Fibroblast of the aortic adventitia (primary cell): ENCODE measurements around the gene ADI1. TPM values are rescaled to one million over a fixed set of nuclear protein-coding genes. Genes with fewer than 3 reads are reported as not detected.

Experiments
- DNase-seq: peaks from one replicate; pipeline ENCODE4 v3.0.0-alpha.2; 2010; ENCODE audit warnings: low read depth
- H3K4me3 ChIP-seq: 2 replicates; pipeline ENCODE4 v1.5.1; 2011; ENCODE audit warnings: low read depth, mild to moderate bottlenecking, control low read depth, low read length, moderate library complexity
- total RNA-seq: library from RNA; depleted of rRNA; stranded (reverse); fragments of >200 nt; gene quantifications from 2 replicates; pipeline ENCODE4 v1.2.3, GENCODE V29; 2012; ENCODE audit warnings: low replicate concordance
- TF ChIP-seq, protein P1 (sequence below): IDR thresholded peaks from 2 replicates; pipeline ENCODE4 v1.5.1; 2011; ENCODE audit warnings: mild to moderate bottlenecking, low read length, control low read depth, inconsistent platforms; ENCODE audit not compliant: insufficient read depth

The ADI1 gene
- total RNA-seq, 1 donor: 44.7 TPM

DNA sequence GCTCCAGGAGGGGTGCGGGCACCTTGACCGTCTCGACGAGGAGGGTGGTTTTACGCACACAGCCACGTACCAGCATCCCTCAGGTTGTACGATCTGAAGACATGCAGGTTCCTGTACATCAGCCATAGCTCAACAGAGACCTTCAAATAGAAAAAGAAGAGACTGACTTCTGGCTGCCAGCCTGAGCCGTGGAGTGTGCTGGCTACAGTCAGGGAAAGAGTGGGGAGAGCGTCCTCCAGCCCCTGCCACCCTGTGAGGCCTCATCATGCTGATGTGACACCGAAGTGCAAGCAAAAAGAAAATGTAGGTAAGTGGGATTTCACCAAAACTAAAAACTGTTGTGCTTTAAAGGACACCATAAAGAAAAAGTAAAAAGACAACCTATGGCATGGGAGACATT is 47.0 kb downstream of the ADI1 start:
- H3K4me3 ChIP-seq: no peak overlapping the region
- TF ChIP-seq, protein P1, sequence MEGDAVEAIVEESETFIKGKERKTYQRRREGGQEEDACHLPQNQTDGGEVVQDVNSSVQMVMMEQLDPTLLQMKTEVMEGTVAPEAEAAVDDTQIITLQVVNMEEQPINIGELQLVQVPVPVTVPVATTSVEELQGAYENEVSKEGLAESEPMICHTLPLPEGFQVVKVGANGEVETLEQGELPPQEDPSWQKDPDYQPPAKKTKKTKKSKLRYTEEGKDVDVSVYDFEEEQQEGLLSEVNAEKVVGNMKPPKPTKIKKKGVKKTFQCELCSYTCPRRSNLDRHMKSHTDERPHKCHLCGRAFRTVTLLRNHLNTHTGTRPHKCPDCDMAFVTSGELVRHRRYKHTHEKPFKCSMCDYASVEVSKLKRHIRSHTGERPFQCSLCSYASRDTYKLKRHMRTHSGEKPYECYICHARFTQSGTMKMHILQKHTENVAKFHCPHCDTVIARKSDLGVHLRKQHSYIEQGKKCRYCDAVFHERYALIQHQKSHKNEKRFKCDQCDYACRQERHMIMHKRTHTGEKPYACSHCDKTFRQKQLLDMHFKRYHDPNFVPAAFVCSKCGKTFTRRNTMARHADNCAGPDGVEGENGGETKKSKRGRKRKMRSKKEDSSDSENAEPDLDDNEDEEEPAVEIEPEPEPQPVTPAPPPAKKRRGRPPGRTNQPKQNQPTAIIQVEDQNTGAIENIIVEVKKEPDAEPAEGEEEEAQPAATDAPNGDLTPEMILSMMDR: no peak
- DNase-seq: no peak

DNA sequence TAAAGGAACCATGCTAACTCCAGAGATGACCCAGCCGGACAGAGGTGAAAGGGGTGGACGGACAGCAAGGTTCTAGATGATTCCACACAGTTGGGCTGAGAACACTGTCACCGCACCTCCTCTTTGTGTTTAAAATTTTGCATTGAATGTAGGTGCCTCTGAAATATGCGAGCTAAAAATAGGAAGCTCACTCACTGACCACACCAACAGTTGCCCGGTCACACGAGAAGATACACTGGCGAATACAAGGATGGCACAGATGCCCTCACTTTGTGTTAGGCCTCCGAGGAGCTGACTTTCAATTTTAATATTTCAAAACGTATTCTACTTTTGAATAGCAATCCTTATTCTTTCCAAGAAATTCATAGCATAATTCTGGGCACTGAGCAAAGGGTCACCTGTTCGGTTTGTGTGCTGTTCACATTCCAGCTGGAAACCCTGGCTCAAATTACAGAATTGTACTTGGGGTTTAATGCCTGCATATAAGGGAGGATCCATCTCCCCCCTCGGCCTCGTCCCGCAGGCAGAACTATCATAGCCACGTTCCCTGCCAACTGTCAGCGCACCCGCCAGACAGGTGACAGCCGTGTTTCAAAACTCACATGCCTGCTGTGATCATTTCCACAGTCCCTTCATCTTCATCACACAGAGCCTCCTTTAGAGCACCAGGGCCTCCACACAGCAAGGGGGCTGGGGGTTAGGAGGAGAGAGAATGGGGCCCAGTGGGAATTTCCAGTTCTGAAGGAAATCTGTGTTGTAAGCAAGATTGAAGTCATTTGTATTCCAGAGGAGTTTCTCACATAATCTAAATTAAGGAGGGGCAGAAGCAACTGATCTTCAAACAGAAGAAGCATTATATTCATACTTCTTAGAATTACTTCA is 48.2 kb downstream of the ADI1 start:
- TF ChIP-seq, protein P1: no peak
- no peak overlapping the region for H3K4me3 ChIP-seq
- peak; percentile 10 for DNase-seq

DNA sequence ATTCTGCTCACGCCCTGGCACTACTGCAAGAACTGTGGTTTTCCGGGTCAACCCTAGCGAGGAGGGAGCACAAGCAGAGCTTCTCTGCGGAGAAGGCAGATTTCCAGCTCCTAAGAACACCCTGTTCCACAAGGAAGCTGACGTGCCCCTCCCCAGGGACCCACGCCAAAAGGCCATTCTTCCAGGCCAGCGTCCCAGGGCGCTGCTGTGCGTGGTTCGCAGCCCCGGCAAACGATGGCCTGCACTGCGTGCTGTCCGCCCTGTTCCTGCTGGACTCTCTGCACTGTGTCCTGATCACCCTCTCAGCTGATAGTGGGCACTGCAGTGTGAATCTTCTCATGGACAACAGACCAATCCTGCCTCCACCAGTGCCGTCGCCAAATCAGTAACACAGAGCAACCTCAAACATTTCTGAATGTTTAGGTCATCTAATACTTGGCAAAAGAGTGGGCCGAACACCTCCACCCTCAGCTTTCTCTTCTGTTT is 49.1 kb downstream of the ADI1 start:
- peak; percentile 92 for DNase-seq
- no peak overlapping the region for H3K4me3 ChIP-seq
- TF ChIP-seq, protein P1: no peak

DNA sequence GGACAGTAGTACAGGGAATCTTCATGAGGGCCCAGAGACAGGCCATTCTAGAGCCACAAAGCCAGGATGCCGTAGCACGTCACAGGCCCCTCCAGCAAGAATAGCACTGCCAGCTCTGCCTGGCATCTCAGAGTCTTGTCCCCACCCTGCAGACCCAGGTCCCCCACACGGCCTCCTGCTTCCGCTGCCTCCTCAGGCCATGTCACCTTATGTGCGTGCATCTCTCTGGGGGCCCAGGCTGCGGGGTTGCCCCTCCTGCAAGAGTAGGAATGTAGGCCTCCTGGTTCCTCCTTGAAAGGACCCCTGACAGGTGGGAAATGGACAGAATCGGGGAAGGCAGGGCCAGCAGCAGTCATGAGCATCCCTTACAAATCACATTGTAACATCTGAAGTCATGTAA is 49.8 kb downstream of the ADI1 start:
- DNase-seq: no peak
- H3K4me3 ChIP-seq: no peak overlapping the region
- TF ChIP-seq, protein P1: no peak

DNA sequence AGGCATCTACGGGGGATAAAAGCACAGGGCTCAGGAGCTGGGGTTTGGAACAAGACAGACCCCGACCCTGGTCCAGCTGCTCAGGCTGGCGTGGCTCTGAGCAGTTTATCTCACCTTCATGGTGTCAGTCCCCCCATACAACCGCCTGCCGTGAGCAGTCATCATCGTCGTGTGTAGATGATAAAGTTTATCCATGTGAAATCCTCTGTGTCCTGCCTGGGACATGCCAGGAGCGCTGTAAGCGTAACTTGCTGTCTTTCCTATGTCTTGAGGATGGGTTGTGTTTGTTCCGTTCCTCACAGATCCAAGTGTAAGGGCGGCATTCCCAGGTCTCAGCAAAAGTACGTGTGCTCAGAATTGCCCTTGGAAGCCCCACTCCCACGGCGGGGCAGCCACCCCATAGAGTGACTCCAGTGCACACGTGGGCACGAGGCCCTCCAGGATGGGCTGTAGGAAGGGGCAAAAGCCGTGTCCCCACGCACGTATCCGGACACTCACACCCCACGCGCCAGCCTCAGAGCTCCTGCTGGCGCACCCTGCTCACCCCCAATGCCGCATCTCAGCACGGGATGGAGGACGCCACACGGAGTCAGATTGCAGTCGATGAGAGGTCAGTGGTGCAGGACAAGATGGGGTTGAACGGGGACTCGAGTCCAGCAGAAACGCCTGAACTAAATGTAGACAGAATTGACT is 50.9 kb downstream of the ADI1 start:
- no peak overlapping the region for H3K4me3 ChIP-seq
- TF ChIP-seq, protein P1: no peak
- no peak for DNase-seq

DNA sequence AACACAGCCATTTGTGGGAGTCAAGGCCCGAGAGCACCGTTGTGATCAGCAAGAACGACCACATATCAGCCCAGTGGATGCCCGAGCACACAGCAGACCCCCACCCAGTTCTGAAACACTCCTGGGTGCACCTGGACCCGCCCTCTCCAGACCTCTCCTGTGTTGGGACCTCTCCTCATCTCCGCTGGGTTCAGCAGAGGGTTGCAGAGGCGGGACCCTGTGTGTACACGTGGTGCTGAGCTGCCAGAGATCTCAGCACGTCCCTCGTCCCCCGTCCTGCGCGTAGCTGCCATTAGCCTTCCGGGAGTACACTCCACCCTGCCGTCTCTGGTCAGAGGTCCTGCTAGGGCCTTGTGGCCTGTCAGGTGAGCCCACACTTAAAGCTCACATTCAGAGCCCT is 51.7 kb downstream of the ADI1 start:
- no peak overlapping the region for H3K4me3 ChIP-seq
- TF ChIP-seq, protein P1: no peak
- DNase-seq: no peak
